ENCODE measurements around the gene GPX8.

The GPX8 gene

DNA sequence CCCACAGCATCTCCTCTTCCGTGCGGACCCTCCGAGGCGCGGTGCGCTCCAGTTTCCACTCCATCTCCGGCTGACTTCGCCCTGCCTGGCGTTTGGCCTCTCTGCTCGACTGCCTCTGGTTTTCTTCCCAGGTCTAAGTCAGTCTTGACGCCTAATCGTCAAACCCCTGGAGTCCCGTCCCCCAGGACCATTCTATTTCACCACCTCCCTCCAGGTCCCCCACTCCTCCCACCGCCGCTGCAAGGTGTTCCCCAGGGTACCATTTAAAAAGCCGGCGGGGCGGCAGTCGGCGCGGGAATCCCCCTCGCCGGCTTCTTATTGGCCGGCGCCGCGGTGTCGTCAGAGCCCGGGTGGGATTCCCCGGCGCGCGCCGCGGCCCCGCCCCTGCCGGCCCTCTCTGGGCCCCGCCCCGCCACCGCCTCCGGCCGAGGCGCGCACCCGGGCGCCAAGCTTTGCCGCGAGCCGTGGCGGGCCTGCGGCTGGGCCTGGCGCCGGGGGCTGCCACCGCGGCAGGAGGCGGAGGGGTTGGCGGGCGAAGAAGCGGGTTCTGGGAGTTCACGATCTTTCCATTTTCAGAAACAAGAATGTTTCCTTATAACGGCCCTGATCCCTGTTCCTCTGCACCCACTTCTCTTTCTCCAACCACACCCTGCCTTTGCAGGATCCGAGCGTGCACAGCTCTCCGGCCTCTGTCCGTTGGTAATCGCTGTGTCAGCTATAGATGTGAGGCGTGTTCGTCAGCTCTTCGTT lies 13.1 kb downstream of the GPX8 start, which contains the start of gene CDC20B:
CDC20B (minus strand) TSS at position 241 of the 750 bp plus-strand sequence; CDS start at position 64, 177 bp downstream.
- DNase-seq (ENCODE audit: low spot score), result peak; percentile 75

DNA sequence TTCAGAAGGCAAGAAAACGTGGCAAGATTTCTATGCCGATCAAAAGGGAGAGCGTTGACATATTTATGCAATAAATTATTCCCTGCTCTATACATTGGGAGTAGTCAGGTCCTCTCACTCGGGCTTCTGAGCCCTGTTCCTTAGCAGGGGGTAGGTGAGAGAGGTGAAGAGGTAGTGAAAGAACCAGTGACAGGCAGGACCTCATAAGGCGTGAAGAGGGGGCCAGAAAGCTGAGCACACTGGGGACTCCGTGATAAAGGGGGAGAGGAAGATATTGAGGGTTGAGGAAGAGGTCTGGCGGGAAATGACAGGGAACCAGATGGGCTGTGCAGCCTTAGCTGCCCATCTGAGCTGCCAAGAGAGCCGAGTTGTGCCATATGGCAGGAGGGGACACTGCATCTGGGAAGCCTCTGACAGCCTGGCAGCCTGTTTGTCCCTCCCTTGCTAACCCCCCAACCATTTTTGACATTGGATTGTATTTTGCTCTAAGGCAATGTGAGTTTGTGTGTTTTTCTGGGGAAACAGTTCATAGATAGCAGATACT lies 13.8 kb downstream of the GPX8 start:
- no peak for DNase-seq (ENCODE audit: low spot score)

DNA sequence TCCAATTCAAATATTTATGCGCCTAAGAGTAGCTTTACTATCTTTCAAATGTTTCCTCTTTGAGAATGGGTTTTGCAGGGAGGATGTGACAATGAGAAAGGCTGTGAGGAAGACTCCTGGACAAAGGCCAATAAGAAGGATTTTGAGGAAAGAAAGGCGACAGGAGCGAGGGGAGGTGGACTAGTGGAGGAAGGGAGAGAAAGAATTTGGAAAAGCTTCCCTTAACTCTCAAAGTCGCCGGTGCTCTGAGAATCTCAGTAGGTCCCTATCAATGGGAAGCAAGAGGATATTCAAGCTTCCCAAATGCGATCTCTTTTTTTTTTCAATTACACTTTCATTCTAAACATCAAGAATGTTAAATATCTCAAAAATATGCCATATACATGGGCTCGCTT lies 15.8 kb downstream of the GPX8 start:
- no peak for DNase-seq (ENCODE audit: low spot score)

DNA sequence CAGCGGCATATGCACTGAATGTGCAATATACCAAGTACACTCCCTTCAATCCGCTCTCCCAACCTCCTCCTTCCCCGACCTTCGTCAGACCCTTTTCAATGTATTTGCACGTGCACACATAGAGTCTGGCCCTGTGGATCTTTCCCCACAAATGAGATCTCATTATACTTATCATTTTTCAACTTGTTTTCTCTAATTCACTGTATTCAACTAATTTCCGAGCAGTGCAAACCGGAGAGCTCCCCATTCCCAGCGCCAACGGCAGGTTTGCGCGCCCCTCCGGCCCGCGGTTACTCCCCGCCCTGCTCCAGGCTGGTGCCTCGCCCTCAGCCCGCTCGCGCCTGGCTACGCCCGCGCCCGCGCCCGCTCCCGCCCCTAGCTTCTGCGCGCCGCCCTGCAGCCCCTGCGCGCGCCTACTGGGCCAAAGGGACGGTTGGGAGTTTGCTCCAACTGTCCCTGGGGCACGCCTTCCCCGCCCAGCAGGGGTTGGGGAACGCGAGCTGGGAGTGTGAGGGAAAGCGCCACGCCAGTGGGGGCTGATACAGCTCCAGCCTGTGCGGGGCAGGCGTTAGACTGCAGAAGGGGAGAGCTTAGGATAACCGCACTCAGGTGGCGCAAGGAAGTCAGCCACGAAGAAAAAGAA lies 16.3 kb downstream of the GPX8 start:
- DNase-seq (ENCODE audit: low spot score), result no peak

DNA sequence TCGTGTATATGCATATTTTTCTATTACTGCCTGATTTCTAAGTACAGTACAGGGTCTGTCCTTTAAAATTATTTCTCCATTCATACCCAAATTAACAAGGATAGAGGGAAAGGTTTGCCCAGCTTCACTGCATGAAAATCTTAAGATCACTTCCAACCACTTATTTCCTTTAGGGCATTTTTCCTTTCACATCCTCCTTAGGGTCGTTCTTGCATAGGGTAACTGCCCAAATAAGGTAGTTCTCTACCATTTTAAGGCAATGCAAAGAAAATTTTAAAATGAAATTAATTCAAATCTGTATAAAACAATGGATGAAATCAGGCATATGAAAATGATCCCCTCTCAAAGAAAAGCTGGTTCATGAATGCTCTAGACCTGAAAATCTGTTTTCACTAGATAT lies 17.1 kb downstream of the GPX8 start:
- no peak for DNase-seq (ENCODE audit: low spot score)

DNA sequence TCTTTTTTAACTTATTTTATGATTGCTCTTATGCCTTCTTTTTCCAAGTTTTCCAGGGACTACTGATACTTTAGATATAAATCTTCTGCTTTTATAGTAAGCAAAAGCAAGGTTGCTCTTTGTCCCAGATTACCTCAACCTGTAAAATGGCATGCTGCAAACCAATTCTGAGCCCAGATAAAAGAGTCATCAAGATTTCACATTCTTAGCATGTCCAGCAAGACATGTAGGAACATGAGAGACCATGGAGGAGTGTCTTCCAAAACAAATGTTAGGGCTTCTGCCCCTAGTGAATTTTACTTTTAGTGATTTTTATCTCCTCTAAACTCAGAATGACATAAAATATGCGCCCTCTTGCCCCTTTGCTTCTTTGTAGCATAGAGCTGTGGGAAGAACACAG lies 20.0 kb downstream of the GPX8 start:
- DNase-seq (ENCODE audit: low spot score), result no peak

DNA sequence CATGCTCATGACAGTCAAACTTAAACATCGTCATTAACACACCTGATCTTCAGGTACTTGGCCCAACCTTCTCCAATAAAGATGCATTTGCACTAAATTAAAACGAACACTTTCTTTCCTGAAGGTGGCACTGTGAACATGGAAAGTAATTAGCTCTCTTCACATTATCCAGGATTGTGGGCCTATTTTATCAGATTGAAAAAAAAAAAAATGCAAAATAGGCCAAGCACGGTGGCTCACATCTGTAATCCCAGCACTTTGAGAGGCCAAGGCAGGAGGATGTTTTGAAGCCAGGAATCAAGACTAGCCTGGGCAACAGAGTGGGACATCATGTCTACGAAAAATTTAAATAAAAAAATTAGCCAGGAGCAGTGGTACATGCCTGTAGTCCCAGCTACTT lies 27.4 kb downstream of the GPX8 start:
- DNase-seq (ENCODE audit: low spot score), result no peak

DNA sequence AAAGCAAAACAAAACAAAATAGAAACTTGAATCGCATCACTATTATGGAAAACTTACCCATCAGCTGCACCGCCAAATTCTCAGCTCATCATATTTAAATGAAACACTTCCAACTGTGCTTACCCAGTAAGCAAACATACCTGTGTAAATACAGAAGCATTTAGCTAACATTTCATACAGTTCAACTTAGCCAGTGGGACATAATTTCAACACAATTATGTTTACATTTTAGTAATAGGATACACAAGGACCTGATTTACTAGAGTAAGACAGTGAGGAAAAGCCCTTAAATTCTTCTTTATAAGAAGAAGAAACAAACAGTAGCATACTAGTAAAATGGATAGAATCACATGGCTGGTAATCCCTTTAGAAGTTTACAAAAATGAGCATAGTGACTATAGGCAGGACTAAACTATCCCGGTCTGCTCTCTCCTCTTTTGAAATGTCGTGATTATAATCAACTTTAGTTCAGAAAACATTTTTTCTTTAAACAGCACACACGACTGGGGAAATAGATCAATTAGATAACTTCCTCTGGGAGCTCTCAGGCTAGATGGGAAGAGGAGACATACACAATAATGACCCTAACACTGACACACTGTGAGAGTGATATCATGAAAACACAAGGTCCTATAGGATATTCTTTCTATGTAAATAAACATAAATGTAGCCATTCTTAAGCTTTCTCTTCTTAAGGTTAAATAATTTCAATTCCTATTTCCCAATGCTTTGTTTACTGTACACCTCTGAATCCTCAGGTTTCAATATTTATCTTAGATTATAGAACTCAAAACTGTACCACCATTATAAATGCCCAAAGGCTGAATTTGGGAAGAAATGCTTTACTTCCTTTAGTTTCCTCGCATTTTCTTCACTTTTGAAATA lies 28.9 kb downstream of the GPX8 start:
- no peak for DNase-seq (ENCODE audit: low spot score)

DNA sequence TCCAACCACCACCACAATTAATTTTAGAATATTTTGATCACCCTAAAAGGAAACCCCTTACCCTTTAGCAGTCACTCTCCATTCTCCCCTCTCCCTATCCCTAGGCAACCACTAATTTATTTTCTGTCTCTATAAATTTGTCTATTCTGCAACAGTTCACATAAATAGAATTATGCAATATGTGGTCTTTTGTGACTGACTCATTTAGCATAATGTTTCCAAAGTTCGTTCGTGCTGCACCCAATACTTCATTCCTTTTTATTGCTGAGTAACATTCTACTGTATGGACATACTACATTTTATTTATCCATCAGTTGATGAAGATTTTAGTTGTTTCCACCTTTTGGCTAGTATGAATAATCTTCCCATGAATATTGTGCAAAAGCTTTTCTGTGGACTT lies 31.2 kb downstream of the GPX8 start:
- DNase-seq (ENCODE audit: low spot score), result no peak

DNA sequence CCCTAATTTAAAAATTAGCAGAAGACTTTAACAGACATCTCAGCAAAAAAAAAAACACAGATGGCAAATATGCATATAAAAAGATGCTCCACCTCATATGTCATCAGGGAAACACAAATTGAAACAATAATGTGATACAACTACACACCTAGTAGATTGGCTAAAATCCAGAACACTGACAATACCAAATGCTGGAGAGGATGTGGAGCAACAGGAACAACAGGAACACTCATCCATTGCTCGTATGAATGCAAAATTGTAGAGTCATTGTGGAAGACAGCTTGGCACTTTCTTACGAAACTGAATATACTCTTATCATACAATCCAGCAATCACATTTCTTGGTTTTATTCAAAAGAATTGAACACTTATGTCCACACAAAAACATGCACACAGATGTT lies 45.0 kb downstream of the GPX8 start:
- DNase-seq (ENCODE audit: low spot score), result no peak

DNA sequence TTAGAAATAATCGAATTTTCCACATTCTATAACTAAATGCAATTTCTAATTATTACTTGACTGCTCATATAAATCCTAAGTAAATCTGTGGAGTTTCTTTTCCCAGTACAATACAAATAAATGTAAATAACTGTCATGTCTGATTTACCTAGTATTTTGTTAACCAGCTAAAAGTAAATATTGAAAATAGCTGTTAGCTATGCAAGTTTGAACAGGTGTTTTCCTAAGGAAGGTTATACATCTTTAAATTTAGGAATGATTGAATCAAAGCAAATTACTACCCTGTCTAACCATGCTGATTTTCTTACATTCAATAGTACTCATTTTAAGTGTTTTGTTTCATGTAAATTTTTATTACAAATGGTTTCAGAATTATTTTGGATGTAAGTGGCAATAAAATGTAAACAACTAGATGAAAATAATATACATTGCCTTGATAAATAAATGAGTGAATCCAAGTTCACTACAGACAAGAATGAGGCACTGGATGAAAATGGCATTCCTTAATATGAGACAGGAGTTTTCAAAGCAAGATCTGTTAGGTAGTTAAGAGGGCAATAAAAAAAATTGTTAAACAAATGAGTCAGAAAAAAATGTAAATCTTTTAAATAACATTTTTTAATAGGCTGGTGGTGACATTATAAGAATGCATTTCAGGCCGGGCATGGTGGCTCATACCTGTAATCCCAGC lies 51.4 kb downstream of the GPX8 start:
- DNase-seq (ENCODE audit: low spot score), result no peak

Measured in kidney capillary endothelial cell (primary cell).